ENCODE data around the gene PDE7B.

Gene PDE7B

GRCh38 chr6:136063096-136063495 lies 211.6 kb downstream of the PDE7B start:
- H3K27ac ChIP-seq, result no peak overlapping the region
- TF ChIP-seq CTCF (conservative IDR thresholded peaks at IDR 0.05), result no peak

- no peak for TF ChIP-seq CTCF (conservative IDR thresholded peaks at IDR 0.05)
- no peak overlapping the region for H3K27ac ChIP-seq
These were observed 214.5 kb downstream of the PDE7B start for GRCh38 chr6:136066005-136066404.

- H3K27ac ChIP-seq, result no peak overlapping the region
- no peak for TF ChIP-seq CTCF (conservative IDR thresholded peaks at IDR 0.05)
These were observed 216.3 kb downstream of the PDE7B start for GRCh38 chr6:136067731-136068341.

GRCh38 chr6:136069119-136069518 lies 217.6 kb downstream of the PDE7B start:
- no peak overlapping the region for H3K27ac ChIP-seq
- TF ChIP-seq CTCF (conservative IDR thresholded peaks at IDR 0.05), result no peak

DNA sequence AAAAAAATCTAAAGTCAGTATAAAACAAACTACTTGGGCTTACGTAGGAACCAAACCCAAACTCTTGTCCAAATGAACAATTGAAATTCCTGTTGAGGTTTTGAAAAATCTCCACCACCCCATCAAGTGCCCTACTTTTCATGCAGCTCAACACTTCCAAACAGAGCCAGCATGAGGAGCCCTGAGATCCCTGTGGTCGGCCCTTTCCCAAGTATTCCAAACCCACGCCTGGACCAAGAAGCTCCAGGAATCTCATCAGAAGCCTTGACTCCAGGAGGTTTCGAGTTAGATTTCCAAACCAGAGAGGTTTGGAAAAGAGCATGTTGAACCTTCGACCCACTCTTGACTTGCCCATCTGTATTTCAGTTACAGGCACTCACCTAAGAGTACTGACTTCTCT lies 219.3 kb downstream of the PDE7B start:
- no peak for TF ChIP-seq CTCF (conservative IDR thresholded peaks at IDR 0.05)

GRCh38 chr6:136072691-136073090 lies 221.2 kb downstream of the PDE7B start:
- no peak for TF ChIP-seq CTCF (conservative IDR thresholded peaks at IDR 0.05)
- H3K27ac ChIP-seq, result no peak overlapping the region

More for the DNA sequence above, 219.3 kb downstream of the PDE7B start:
- H3K27ac ChIP-seq, result no peak overlapping the region

- no peak for TF ChIP-seq CTCF (conservative IDR thresholded peaks at IDR 0.05)
These were observed 221.7 kb downstream of the PDE7B start for GRCh38 chr6:136073216-136073615.

More at GRCh38 chr6:136073216-136073615, 221.7 kb downstream of the PDE7B start:
- H3K27ac ChIP-seq, result no peak overlapping the region
